Effector CD4-positive, alpha-beta T cell (primary cell): Measurements from ENCODE around the gene ZNF22.
"Not testable (repeated sequence)": the region's sequence is repeated elsewhere in the genome, so short reads cannot be mapped to it uniquely, and the experiment has no call there.

Experiments
- DNase-seq: peaks from one replicate; pipeline ENCODE4 v3.0.0-alpha.2; 2020

The ZNF22 gene

GRCh38 chr10:44992070-44992731 lies 8.5 kb upstream of the ZNF22 start:
- DNase-seq: no peak

GRCh38 chr10:44992732-44993225 lies 7.9 kb upstream of the ZNF22 start:
- no peak for DNase-seq

GRCh38 chr10:44993226-44993921 lies 7.3 kb upstream of the ZNF22 start:
- DNase-seq: no peak

- DNase-seq: no peak
Measured at GRCh38 chr10:44993922-44994751, 6.6 kb upstream of the ZNF22 start.

GRCh38 chr10:44994752-44995530 lies 5.8 kb upstream of the ZNF22 start:
- no peak for DNase-seq

- no peak for DNase-seq
Measured at GRCh38 chr10:44995581-44995913, 5.2 kb upstream of the ZNF22 start.

GRCh38 chr10:44995914-44996669 lies 4.6 kb upstream of the ZNF22 start:
- no peak for DNase-seq

- DNase-seq: no peak
Measured at GRCh38 chr10:44997105-44997748, 3.5 kb upstream of the ZNF22 start.

- DNase-seq: no peak
Measured at GRCh38 chr10:44998146-44998631, 2.5 kb upstream of the ZNF22 start.

GRCh38 chr10:45000138-45000751 lies 478 bp upstream of the ZNF22 start:
- DNase-seq: no peak

- no peak for DNase-seq
Measured at GRCh38 chr10:45001381-45002148, 842 bp downstream of the ZNF22 start.

- DNase-seq: no peak
Measured at GRCh38 chr10:45003432-45004000, 2.8 kb downstream of the ZNF22 start.

GRCh38 chr10:45004661-45005060 lies 3.9 kb downstream of the ZNF22 start:
- DNase-seq: no peak

GRCh38 chr10:45005284-45005683 lies 4.6 kb downstream of the ZNF22 start:
- no peak for DNase-seq

GRCh38 chr10:45006276-45007030 lies 5.7 kb downstream of the ZNF22 start:
- DNase-seq: no peak

GRCh38 chr10:45008524-45009161 lies 7.9 kb downstream of the ZNF22 start:
- DNase-seq: no peak

GRCh38 chr10:45014557-45014956 lies 13.8 kb downstream of the ZNF22 start:
- DNase-seq: not testable (repeated sequence)

GRCh38 chr10:45015590-45015989 lies 14.9 kb downstream of the ZNF22 start:
- DNase-seq: no peak
